ENCODE measurements around the gene RETREG2.

RETREG2 gene

DNA sequence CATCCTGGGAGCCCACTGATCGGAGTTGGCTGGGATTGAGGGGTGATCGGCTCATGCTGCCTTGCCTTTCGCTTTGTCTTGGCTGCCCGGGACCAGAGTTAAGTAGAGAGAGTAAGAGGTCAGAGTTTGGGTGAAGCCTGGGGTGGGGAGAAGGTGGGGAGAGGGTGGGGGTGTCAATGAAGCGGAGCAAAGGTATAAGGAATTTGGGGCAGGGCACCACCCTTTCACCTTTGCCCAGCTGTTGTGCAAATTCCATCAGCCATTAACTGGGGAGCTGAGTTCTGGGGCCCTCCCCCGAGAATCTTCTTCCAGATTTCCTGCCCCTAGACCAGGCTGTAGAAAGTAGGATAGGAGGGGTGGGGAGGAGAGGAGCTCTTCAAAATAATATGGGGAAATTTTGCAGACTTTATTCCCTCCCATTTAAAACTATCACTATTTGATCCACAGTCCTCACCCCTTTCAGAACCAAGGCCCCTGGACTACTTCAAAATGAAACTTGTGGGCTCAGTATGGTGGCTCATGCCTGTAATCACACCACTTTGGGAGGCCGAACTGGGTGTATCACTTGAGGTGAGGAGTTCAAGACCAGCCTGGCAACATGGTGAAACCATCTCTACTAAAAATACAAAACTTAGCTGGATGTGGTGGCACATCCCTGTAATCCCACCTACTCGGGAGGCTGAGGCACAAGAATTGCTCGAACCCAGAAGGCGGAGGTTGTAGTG lies 8.0 kb upstream of the RETREG2 start, which contains the start of gene SLC23A3:
TSS of gene SLC23A3 (minus strand) at position 100 of the 725 bp plus-strand sequence. CDS start at position 55, 45 bp downstream.
- DNase-seq, result no peak

GRCh38 chr2:219171231-219171651 lies 6.8 kb upstream of the RETREG2 start:
- DNase-seq, result peak in 10 of 56 donors; percentile 9 to 55 (median 20)

- no peak for DNase-seq
Observed at GRCh38 chr2:219172231-219173154, 5.6 kb upstream of the RETREG2 start.

- DNase-seq, result no peak
Observed at GRCh38 chr2:219173176-219173575, 4.9 kb upstream of the RETREG2 start.

DNA sequence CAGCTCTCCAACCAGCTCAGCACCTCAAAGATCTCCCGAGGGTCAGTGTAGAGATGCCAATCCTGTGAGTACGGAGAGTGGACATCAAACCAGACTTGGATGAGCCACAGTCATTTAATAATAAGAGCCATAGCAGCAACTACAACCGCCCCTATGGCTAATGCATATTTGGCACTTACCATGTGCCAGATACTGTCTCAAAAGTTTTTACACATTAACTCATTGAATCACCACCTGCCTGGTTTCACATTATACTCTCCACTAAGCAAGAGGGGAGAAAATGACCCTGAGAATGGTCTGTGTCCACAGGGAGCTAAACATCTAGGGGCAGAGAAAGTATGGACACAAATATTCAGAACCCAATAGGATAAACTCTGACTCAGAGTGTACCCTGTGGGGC lies 3.9 kb upstream of the RETREG2 start:
- no peak for DNase-seq

- no peak for DNase-seq
Observed at GRCh38 chr2:219174801-219175200, 3.3 kb upstream of the RETREG2 start.

DNA sequence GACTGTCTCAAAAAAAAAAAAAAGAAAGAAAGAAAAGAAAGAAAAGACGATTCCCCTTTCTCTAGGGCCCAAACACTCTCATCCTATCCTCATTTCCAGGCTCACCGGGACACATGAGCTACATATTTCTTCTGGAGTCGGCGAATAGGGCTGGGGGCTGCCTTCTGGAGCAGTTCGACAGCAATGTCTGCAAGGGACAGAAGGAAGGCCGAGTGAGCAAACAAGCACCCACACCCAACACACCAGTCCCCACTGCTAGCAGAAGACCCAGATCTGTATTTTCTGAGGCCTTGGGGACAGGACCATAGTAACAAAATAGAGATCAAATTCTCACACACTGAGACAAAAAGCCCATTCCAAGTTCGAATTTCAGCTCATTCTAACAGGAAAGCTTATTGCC lies 2.6 kb upstream of the RETREG2 start:
- DNase-seq, result no peak

GRCh38 chr2:219175928-219176817 lies 1.9 kb upstream of the RETREG2 start:
- peak in 35 of 56 donors; percentile 8 to 74 (median 58) for DNase-seq

- peak in 54 of 56 donors; percentile 13 to 88 (median 72) for DNase-seq
Observed at GRCh38 chr2:219176818-219177551, 1.1 kb upstream of the RETREG2 start, which contains the start of gene CNPPD1. TSS of gene CNPPD1 (minus strand) at chr2:219176925. CDS start at chr2:219176828, 97 bp downstream.

DNA sequence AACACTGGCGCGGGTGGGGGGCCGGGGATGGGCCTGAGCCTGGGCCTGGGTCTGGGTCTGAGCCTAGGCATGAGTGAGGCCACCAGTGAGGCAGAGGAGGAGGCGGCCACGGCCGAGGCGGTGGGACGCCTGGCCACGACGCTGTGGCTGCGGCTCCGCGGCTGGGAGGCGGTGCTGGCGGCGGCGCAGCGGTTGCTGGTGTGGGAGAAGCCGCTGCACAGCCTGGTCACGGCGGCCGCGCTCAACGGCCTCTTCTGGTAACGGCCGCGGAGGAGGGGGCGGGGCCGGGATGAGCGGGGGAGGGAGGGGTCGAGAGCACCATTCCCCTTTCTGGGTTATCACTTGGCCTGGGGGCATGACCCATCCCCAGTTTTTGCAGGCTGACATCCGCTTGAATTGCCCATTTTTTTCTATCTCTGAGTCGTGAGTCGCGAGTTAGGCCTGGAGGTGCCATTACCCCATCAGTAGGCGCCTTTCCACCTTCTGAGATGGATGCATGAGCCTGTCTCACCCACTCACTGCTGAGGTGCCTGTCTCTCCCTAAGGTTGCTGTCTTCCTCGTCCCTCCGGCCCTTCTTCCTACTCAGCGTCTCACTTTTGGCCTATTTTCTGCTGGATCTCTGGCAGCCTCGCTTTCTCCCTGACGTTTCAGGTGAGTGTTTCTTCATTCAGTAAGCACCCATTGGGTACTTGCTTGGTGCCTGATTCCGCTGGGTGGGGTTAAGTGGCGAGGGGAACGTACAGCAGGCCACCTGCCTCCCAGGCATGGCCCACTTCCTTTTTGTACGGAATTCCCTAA lies 501 bp downstream of the RETREG2 start:
- DNase-seq, result peak in 23 of 56 donors; percentile 38 to 86 (median 56)

GRCh38 chr2:219179601-219180465 lies 1.8 kb downstream of the RETREG2 start:
- no peak for DNase-seq

- DNase-seq, result no peak
Observed at GRCh38 chr2:219180961-219181360, 2.9 kb downstream of the RETREG2 start.

GRCh38 chr2:219181531-219181930 lies 3.5 kb downstream of the RETREG2 start:
- DNase-seq, result no peak

DNA sequence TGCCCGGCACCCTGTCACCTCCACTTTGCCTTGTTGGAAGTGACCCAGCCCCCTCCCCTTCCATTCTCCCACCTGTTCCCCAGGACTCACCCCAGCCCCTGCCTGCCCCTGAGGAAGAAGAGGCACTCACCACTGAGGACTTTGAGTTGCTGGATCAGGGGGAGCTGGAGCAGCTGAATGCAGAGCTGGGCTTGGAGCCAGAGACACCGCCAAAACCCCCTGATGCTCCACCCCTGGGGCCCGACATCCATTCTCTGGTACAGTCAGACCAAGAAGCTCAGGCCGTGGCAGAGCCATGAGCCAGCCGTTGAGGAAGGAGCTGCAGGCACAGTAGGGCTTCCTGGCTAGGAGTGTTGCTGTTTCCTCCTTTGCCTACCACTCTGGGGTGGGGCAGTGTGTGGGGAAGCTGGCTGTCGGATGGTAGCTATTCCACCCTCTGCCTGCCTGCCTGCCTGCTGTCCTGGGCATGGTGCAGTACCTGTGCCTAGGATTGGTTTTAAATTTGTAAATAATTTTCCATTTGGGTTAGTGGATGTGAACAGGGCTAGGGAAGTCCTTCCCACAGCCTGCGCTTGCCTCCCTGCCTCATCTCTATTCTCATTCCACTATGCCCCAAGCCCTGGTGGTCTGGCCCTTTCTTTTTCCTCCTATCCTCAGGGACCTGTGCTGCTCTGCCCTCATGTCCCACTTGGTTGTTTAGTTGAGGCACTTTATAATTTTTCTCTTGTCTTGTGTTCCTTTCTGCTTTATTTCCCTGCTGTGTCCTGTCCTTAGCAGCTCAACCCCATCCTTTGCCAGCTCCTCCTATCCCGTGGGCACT lies 4.5 kb downstream of the RETREG2 start:
- DNase-seq, result no peak

GRCh38 chr2:219183151-219183772 lies 5.2 kb downstream of the RETREG2 start:
- no peak for DNase-seq

GRCh38 chr2:219184121-219184520 lies 6.0 kb downstream of the RETREG2 start:
- DNase-seq, result no peak

All from amygdala (tissue), 56 donors.